Adipocyte (in vitro differentiated cells): ENCODE data around the gene FADS1.

Source experiments
- DNase-seq: peaks from one replicate; pipeline ENCODE4 v3.0.0-alpha.2; 2015; ENCODE audit warnings: low read depth
- H3K27me3 ChIP-seq: replicated peaks from 2 replicates; pipeline ENCODE4 v1.7.0; 2013; ENCODE audit warnings: mild to moderate bottlenecking, low read length, moderate library complexity; ENCODE audit not compliant: control insufficient read depth, insufficient read depth
- H3K36me3 ChIP-seq: 2 replicates; pipeline ENCODE4 v1.7.0; 2013; ENCODE audit warnings: low read length, mild to moderate bottlenecking, moderate library complexity; ENCODE audit not compliant: control insufficient read depth, insufficient read depth, severe bottlenecking
- H3K4me1 ChIP-seq: 2 replicates; pipeline ENCODE4 v1.7.0; 2013; ENCODE audit warnings: mild to moderate bottlenecking, low read length, moderate library complexity; ENCODE audit not compliant: control insufficient read depth, insufficient read depth
- H3K4me3 ChIP-seq: 2 replicates; pipeline ENCODE4 v1.7.0; 2013; ENCODE audit warnings: mild to moderate bottlenecking, low read length, moderate library complexity
- H3K9ac ChIP-seq: 2 replicates; pipeline ENCODE4 v1.7.0; 2013; ENCODE audit warnings: mild to moderate bottlenecking, low read length, moderate library complexity
- H3K9me3 ChIP-seq: 2 replicates; pipeline ENCODE4 v1.7.0; 2013; ENCODE audit warnings: mild to moderate bottlenecking, low read length, moderate library complexity; ENCODE audit not compliant: control insufficient read depth

The FADS1 gene

DNA sequence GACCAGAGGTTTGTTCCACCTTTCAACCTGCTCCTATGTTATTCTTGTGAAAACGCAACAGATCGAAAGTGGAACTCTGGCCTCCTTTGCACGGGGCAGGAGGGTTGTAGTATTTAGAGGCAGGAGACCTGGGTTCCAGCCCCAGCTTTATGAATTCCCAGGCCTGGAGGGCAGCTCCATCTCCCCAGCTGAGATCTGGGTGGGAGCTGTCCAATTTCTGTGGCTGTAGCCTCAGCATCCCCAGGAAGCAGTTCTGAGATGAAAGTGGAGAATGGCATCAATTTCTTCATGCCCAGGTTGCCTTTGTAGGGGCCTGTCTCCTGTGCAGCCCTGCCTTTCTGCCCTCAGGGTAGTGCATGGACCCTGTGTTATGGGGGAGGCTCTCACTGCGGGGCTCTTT, 15.4 kb upstream of the FADS1 start:
- H3K9me3 ChIP-seq = no peaks in the 10 kb centered on the region
- H3K27me3 ChIP-seq = no peaks in the 10 kb centered on the region
- peaks cover 49% of the 10 kb centered on the region for H3K4me1 ChIP-seq
- DNase-seq = no peak
- H3K36me3 ChIP-seq = peaks cover 24% of the 10 kb centered on the region
- H3K9ac ChIP-seq = no peak overlapping the region
- no peak overlapping the region for H3K4me3 ChIP-seq

DNA sequence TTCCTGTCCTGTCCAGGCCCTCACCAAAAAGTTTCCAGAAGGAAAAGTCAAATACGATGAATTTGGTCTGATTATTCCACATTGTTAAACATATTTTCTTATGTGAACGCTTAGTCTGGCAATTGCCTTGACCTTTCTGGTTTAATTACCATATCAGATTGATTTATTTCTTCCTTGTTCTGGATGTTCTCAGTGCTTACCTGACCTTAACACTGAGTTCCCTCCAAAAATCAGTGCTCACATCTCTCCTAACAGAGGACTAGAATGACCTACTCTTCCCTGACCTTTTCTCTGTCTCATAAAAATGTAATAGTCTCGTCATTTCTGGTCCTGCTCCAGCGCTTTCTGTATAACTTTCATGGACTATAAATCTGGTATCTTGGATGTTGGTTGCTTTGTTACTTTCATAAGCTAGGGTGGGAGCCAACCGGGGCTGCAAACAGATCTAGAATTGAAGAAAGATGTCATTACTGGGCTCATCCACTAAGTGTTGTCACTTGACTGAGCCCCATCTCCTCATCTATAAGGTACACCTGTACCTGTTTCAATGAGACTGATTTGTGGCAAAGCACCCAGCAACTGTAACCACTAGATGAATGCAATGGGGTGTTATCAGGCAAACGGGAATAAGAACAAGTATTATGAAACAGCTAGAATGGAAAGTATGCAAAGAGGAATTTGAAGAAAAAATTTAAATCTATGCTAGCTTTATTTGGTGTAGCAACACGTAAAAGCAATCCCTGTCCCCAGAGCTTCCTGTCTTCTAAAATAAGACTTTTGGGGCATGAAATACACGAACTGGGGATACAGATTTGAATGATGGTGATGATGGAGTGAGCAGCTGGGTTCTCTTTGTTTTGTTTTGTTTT, 13.7 kb upstream of the FADS1 start:
- peak overlapping the region; percentile 95 for H3K4me3 ChIP-seq
- peak; percentile 78 for DNase-seq
- H3K4me1 ChIP-seq = peaks cover 53% of the 10 kb centered on the region
- H3K9ac ChIP-seq = peak overlapping the region; percentile 98
- H3K9me3 ChIP-seq = no peaks in the 10 kb centered on the region
- peaks cover 20% of the 10 kb centered on the region for H3K36me3 ChIP-seq
- H3K27me3 ChIP-seq = no peaks in the 10 kb centered on the region

DNA sequence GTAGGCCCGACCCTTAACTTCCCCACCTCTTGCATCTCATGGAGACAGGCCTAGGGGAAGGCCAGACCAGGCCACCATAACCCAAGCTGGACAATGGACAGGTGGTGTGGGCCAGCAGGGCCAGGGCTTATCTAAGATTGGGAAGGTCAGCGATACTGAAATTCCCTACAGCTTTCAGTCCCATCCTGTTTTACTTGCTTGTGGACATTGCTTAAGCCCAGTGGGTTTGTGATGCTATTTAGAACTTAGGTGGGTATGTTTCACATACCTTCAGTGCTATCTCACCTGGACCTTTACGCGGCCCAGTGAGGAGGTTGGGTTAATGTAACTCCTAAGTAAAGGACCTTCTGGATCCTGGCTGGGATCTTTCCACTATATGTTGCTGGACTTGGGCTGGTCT, 13.0 kb upstream of the FADS1 start:
- H3K27me3 ChIP-seq = no peaks in the 10 kb centered on the region
- peak overlapping the region; percentile 95 for H3K4me3 ChIP-seq
- peak overlapping the region; percentile 98 for H3K9ac ChIP-seq
- H3K36me3 ChIP-seq = peaks cover 20% of the 10 kb centered on the region
- H3K9me3 ChIP-seq = no peaks in the 10 kb centered on the region
- no peak for DNase-seq
- H3K4me1 ChIP-seq = peaks cover 49% of the 10 kb centered on the region

DNA sequence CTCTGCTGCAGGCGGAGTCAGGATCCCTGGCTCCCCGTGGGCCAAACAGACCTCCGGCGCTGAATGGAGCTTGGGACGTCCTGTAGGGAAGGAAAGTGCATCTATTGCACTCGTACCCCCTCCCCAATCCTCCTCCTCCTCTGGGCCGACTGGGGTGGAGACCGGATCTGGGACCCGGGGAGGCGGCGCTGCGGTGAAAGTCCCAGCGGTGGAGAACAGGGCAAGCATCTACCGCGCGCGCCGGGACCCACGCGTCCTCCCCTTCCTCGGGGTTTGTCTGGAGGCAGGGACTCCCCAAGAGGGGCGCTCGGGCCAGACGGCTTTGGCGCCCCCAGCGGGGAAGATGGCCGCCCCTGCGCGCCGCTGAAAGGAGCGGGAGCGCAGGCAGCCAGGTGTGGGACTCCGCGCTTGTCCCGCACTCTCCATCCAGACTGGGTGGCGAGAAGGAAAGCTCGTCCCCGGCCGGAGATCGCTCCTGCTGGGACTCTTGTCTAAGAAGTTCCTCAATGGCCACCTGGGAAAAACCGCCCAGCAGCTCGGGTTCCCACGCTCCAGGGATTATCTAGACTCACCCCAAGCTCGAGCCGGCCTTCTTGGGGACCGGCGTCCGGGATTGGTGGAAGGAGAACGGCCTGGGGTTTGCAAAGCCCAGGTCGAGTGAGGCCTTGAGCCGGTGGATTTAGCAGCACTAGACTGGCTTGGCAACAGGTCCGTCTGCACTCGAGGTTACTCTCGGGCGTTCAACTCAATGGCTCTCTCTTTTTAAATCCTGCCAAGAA, 12.0 kb upstream of the FADS1 start:
- Histone ChIP-seq H3K27me3 (no peaks in the 10 kb centered on the region), H3K4me3 (peak overlapping the region; percentile 95), H3K4me1 (peaks cover 40% of the 10 kb centered on the region), H3K36me3 (peaks cover 18% of the 10 kb centered on the region), H3K9me3 (no peaks in the 10 kb centered on the region), H3K9ac (peak overlapping the region; percentile 98)
- DNase-seq = peak; percentile 77

DNA sequence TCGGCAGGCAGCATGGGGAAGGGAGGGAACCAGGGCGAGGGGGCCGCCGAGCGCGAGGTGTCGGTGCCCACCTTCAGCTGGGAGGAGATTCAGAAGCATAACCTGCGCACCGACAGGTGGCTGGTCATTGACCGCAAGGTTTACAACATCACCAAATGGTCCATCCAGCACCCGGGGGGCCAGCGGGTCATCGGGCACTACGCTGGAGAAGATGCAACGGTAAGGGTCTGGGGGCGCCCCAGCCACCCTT, 11.5 kb upstream of the FADS1 start:
- peak overlapping the region; percentile 95 for H3K4me3 ChIP-seq
- no peaks in the 10 kb centered on the region for H3K9me3 ChIP-seq
- H3K4me1 ChIP-seq = peaks cover 36% of the 10 kb centered on the region
- no peak for DNase-seq
- peak overlapping the region; percentile 98 for H3K9ac ChIP-seq
- H3K27me3 ChIP-seq = no peaks in the 10 kb centered on the region
- peaks cover 13% of the 10 kb centered on the region for H3K36me3 ChIP-seq

DNA sequence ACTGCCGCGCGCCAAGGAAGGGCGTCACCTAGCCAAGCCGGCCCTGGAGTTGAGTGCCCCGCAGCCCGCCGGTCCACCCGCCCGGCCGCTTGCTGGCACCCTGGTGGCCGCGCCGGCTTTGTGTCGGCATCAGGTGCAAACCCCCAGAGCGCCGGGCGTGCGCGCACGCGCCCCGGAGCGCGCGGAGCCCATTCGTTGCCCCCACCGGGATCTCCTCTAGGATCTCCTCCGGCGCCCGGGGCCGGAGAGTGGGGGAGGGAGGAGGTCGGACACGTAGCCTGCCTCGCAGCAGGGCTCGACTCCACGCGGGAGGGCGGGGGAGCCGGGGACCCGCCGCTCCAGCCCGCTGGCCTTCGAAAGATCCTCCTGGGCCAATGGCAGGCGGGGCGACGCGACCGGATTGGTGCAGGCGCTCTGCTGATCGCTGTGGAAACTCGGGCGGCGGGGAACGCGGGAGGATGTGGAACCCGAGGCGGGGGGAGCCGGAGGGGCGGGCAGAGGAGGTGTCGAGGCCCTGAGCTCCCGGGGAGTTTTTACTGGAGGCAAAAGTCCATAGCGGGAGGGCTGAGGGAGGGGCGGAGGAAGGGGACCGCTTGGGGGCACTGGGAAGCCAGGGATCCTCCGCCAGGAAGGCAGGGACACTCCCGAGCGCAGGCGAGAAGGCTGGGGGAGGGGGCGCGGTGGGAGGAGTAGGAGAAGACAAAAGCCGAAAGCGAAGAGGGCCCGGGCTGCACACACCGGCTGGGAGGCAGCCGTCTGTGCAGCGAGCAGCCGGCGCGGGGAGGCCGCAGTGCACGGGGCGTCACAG, 11.0 kb upstream of the FADS1 start, which contains the start of gene FADS2:
TSS of gene FADS2 (plus strand) at position 730 of the 808 bp plus-strand sequence. CDS start 91 bp downstream, outside the sequence.
- no peaks in the 10 kb centered on the region for H3K27me3 ChIP-seq
- DNase-seq = peak; percentile 98
- H3K9ac ChIP-seq = peak within 1 kb of the TSS; percentile 98
- H3K9me3 ChIP-seq = no peaks in the 10 kb centered on the region
- peak within 1 kb of the TSS; percentile 95 for H3K4me3 ChIP-seq
- H3K4me1 ChIP-seq = peaks cover 36% of the 10 kb centered on the region
- peaks cover 10% of the 10 kb centered on the region for H3K36me3 ChIP-seq

DNA sequence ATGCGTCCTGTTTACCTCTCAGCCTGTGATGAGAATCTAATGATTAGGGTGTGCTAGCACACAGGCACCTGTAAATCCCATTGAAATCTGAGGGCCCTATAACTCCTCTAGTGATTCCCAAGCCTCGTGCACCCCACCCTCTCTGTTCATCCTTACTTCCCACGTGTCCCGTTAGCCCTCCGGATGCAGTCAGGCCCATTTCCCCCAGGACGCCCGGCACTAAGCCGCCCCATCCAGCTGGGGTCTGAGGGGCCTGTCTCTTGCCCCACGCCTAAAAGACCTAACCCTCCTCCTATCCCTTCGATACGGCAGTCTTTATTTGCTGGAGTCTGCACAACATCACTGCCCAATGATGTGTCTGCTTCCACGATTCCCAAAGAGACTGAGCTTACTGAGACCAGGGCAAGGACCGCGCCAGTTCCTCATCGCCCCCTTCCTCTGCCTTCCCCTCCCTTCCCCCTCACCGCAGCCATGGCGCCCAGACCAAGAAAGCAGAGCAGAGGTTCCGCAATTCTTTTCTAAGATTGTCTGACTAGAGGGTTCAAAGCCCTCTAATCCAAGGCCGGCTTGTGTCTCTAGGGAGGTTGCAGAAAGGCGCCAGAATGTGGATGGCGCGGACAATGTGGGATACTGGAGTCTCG, 10.2 kb upstream of the FADS1 start:
- Histone ChIP-seq H3K27me3 (no peaks in the 10 kb centered on the region), H3K4me1 (peaks cover 35% of the 10 kb centered on the region), H3K4me3 (peak overlapping the region; percentile 95), H3K36me3 (peaks cover 3% of the 10 kb centered on the region), H3K9me3 (no peaks in the 10 kb centered on the region), H3K9ac (peak overlapping the region; percentile 98)
- no peak for DNase-seq

DNA sequence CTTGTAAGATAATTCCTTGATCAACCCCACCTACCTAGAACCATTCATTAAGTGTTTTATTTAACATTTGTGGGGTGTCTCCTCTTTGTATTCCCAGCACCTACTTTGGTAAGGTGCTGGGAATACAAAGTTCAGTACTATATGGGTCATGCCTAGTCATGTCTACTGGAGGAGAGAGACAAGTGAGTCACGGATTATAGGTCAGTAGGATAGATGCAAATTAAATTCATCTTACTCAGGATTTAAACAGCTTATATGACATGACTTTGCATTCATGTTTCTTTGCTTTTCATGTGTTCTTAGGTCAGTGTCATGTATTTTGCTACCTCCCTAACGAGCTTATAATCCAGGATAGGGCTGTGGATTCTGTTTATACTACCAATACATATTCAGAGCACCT, 3.4 kb upstream of the FADS1 start:
- Histone ChIP-seq H3K4me3 (no peak overlapping the region), H3K9ac (no peak overlapping the region), H3K4me1 (peaks cover 38% of the 10 kb centered on the region), H3K9me3 (no peaks in the 10 kb centered on the region), H3K27me3 (no peaks in the 10 kb centered on the region), H3K36me3 (no peaks in the 10 kb centered on the region)
- DNase-seq = peak; percentile 50

DNA sequence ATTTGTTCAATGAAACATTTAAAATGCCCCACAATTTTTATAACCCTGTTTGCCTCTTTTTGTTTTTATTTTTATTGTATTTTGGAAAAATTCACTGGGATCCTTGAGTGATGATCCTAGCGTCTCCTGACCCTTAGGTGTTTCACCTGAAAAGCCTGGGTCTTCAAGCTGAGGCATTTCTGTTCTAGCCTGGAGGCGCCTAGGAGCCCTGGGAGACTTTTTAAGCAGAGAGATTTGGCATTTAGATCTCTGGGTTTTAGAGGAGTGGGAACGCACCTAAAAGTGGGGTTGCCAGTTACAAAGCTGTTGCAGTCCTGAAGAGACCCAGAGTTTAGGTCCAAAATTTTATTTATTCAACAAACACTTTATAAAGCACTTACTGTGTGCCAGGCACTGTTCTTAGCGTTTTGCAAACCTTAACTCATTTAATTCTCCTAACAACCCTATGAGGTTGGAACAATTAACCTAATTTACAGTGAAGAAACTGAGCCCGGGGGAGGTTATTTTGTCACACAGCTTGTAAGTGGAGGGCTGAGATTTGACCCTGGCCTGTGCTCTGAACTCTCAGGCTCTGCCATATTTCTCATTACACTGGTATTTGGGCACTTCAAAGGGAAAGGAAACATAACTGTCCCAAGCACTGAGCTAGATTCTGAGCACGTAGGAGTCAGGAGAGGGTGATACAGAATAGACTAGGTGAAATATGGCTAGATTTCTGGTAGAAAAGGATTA, 834 bp upstream of the FADS1 start:
- Histone ChIP-seq H3K4me1 (peaks cover 45% of the 10 kb centered on the region), H3K9me3 (no peaks in the 10 kb centered on the region), H3K36me3 (peaks cover 13% of the 10 kb centered on the region), H3K4me3 (peak overlapping the region; percentile 97), H3K27me3 (no peaks in the 10 kb centered on the region), H3K9ac (peak overlapping the region; percentile 99)
- peak; percentile 24 for DNase-seq
